Measurements from ENCODE around the gene C2CD2L. TPM values are rescaled to one million over a fixed set of nuclear protein-coding genes. Genes with fewer than 3 reads are reported as not detected.

Gene C2CD2L
- total and polyA plus RNA-seq, 2 of the 4 experiments (the other 2 are of a cell fraction) = 2.2 to 8.7 TPM

- ChIA-PET POLR2A (ENCODE audit: unreplicated experiment) (interaction anchor here (0.6 to 1.1 kb wide), 5 partner anchors 9 to 1224 kb away, joined by 3 to 10 read pairs (median 4); partner anchors contain the start of gene HMBS), CTCF (interaction anchor here (1.0 kb wide), 1 partner anchor 242 kb away, joined by 3 read pairs; no protein-coding TSS in a partner anchor)
- peak overlapping the region; percentile 94 for H3K4me2 ChIP-seq (ENCODE audit: low read depth, low read length)
- peaks cover 10% of the 10 kb centered on the region; the same call in 1 of the 2 replicates for H3K9me1 ChIP-seq (ENCODE audit: insufficient read depth, low read length)
- H4K5ac ChIP-seq (ENCODE audit: low read depth, low read length) = 0 out of 2 replicates have a peak overlapping the region, but pooled peaks have one; percentile 17
- peak overlapping the region; percentile 56 for H2BK5ac ChIP-seq (ENCODE audit: low read depth, low read length, poor library complexity, severe bottlenecking)
- no peaks in the 10 kb centered on the region for H3K27me3 ChIP-seq (ENCODE audit: control insufficient read depth, insufficient read depth, low read length)
- H3K18ac ChIP-seq (ENCODE audit: low read depth, low read length) = no peak overlapping the region
- peaks cover 25% of the 10 kb centered on the region for H4K20me1 ChIP-seq (ENCODE audit: insufficient read depth, low read length)
- H4K91ac ChIP-seq (ENCODE audit: insufficient read depth, low read depth, low read length) = no peak overlapping the region; the same call in 1 of the 2 replicates
- H3K56ac ChIP-seq (ENCODE audit: extremely low read depth, insufficient read depth, low read length) = peak overlapping the region; percentile 54; the same call in 1 of the 2 replicates
- peaks cover 30% of the 10 kb centered on the region for H3K36me3 ChIP-seq (ENCODE audit: control insufficient read depth, insufficient read depth, low read length)
- ATAC-seq (ENCODE audit: low read depth) = peak; percentile 4
- H2AK5ac ChIP-seq (ENCODE audit: low read depth, low read length) = peak overlapping the region; percentile 54
- H2BK120ac ChIP-seq (ENCODE audit: low read depth, low read length) = no peak overlapping the region
- H3K4ac ChIP-seq (ENCODE audit: low read depth, low read length) = peak overlapping the region; percentile 66
- no peak overlapping the region for H2BK15ac ChIP-seq (ENCODE audit: low read depth, low read length)
- TF ChIP-seq RAD21 (IDR thresholded peaks at IDR 0.05; ENCODE audit: low read length) (no peak), BHLHE40 (IDR thresholded peaks at IDR 0.05; ENCODE audit: low read depth, low read length) (no peak), MAZ (IDR thresholded peaks at IDR 0.05; ENCODE audit: borderline replicate concordance, low read depth, low read length) (no peak; the same call in 1 of the 2 replicates), SMC3 (IDR thresholded peaks at IDR 0.05; ENCODE audit: low read depth, low read length) (no peak)
- TF ChIP-seq, protein P1, sequence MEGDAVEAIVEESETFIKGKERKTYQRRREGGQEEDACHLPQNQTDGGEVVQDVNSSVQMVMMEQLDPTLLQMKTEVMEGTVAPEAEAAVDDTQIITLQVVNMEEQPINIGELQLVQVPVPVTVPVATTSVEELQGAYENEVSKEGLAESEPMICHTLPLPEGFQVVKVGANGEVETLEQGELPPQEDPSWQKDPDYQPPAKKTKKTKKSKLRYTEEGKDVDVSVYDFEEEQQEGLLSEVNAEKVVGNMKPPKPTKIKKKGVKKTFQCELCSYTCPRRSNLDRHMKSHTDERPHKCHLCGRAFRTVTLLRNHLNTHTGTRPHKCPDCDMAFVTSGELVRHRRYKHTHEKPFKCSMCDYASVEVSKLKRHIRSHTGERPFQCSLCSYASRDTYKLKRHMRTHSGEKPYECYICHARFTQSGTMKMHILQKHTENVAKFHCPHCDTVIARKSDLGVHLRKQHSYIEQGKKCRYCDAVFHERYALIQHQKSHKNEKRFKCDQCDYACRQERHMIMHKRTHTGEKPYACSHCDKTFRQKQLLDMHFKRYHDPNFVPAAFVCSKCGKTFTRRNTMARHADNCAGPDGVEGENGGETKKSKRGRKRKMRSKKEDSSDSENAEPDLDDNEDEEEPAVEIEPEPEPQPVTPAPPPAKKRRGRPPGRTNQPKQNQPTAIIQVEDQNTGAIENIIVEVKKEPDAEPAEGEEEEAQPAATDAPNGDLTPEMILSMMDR (conservative IDR thresholded peaks at IDR 0.05; ENCODE audit: low read depth, low read length) = no peak
- H2BK20ac ChIP-seq (ENCODE audit: low read depth, low read length) = no peak overlapping the region
- in situ Hi-C loops (cut with MboI; ENCODE audit: low sequenced_read_pairs) = no loop called here
- TSS peak; percentile 56 for BruUV-seq (replicated peaks)
- peak overlapping the region in 1 of 2 experiments; percentile 7; a peak in 1 of 4 replicates for H4K8ac ChIP-seq (ENCODE audit: low read depth in 2 of 2, low read length in 2 of 2)
- peak; percentile 38 for DNase-seq
- peak overlapping the region; percentile 57 for H3K4me3 ChIP-seq (ENCODE audit: insufficient read depth, low read depth, low read length)
- peaks cover 3 to 45% of the 10 kb centered on the region in 2 experiments; a peak in 3 of 4 replicates for H3K79me1 ChIP-seq (ENCODE audit: low read depth in 1 of 2, low read length in 2 of 2)
- intact Hi-C loops (cut with micrococcal nuclease) = loop anchor here (1.0 to 2.0 kb wide), 3 partner anchors 9 to 229 kb away; no protein-coding TSS in a partner anchor
- dilution Hi-C loops (cut with HindIII; ENCODE audit: low sequenced_read_pairs, unreplicated experiment) = no loop called here
- H3K14ac ChIP-seq (replicated peaks; ENCODE audit: low read depth, low read length) = peak overlapping the region; percentile 72
- peak overlapping the region; percentile 88 for H3K23ac ChIP-seq (ENCODE audit: low read depth, low read length)
- 0% methylated on average over 22 of the region's 81 CpGs; no CpG with 5 or more reads in 1 of the 2 experiments for WGBS, 2 experiments (ENCODE audit: extremely low coverage in 2 of 2, insufficient read length in 1 of 2)
- no peaks in the 10 kb centered on the region for H3K9me3 ChIP-seq (ENCODE audit: control insufficient read depth, insufficient read depth, low read length)
- peak overlapping the region; percentile 44 for H3K27ac ChIP-seq (ENCODE audit: insufficient read depth, low read length)
- H2AK9ac ChIP-seq (replicated peaks; ENCODE audit: low read depth, low read length, poor library complexity) = peak overlapping the region; percentile 93
- H3K9ac ChIP-seq (ENCODE audit: low read depth, low read length) = peak overlapping the region; percentile 89
- H3K4me1 ChIP-seq (ENCODE audit: control insufficient read depth, insufficient read depth, low read length) = peaks cover 14% of the 10 kb centered on the region
- H2AFZ ChIP-seq (replicated peaks; ENCODE audit: low read length, poor library complexity) = peak overlapping the region; percentile 80
These were observed 13.0 kb upstream of the C2CD2L start for GRCh38 chr11:119093942-119094815.
